IMR-90 (cell line): Measurements from ENCODE around the gene ST6GAL2.

Experiments
- BHLHE40 ChIP-seq: fragments of 150-350 bp; IDR thresholded peaks from 2 replicates; pipeline ENCODE4 v1.6.1; 2016; ENCODE audit warnings: mild to moderate bottlenecking, low read depth, low read length
- CEBPB ChIP-seq: IDR thresholded peaks from 2 replicates; pipeline ENCODE4 v1.6.1; 2012; ENCODE audit warnings: low read depth, low read length, improper control_type of control experiment
- FOS ChIP-seq: fragments of 150-350 bp; IDR thresholded peaks from 2 replicates; pipeline ENCODE4 v1.6.1; 2016; ENCODE audit warnings: low read depth, low read length
- MAFK ChIP-seq: IDR thresholded peaks from 2 replicates; pipeline ENCODE4 v1.6.1; 2012; ENCODE audit warnings: low read depth, low read length, improper control_type of control experiment
- POLR2A ChIP-seq: IDR thresholded peaks from 2 replicates; pipeline ENCODE4 v1.6.1; 2012; ENCODE audit warnings: mild to moderate bottlenecking, low read depth, low read length
- RFX5 ChIP-seq: IDR thresholded peaks from 2 replicates; pipeline ENCODE4 v1.8.0; 2012; ENCODE audit warnings: low read depth, mild to moderate bottlenecking, low read length, moderate library complexity
- SMC3 ChIP-seq: fragments of 150-350 bp; IDR thresholded peaks from 2 replicates; pipeline ENCODE4 v1.6.1; 2016; ENCODE audit warnings: low read depth, mild to moderate bottlenecking, antibody characterized with exemption, low read length, moderate library complexity
- TF ChIP-seq, protein P1 (sequence below): conservative IDR thresholded peaks from 2 replicates; pipeline ENCODE4 v1.5.1; 2012; ENCODE audit warnings: mild to moderate bottlenecking, low read depth, low read length, improper control_type of control experiment
- TF ChIP-seq, protein P2 (sequence below): fragments of 150-350 bp; IDR thresholded peaks from 2 replicates; pipeline ENCODE4 v1.6.1; 2016; ENCODE audit warnings: low read depth, mild to moderate bottlenecking, low read length, moderate library complexity, borderline replicate concordance

DNA sequence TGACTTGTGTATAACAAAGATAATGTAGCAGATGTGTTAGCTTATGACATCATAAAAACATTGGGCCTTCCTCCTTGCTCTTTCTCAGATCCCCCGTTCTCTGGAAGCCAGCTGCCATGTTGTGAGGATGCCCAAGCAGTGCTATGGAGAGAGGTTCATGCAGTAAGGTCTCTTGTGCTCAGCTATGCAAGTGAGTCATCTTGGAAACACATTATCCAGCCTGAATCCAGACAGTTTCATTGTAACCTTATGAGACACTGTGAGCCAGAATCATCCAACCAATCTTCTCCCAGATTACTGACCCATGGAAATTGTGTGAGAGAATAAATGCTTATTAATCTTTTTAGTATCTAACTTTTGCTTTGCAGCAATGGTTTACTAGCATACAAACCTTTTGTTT, 60.8 kb downstream of the ST6GAL2 start:
- TF ChIP-seq, protein P1, sequence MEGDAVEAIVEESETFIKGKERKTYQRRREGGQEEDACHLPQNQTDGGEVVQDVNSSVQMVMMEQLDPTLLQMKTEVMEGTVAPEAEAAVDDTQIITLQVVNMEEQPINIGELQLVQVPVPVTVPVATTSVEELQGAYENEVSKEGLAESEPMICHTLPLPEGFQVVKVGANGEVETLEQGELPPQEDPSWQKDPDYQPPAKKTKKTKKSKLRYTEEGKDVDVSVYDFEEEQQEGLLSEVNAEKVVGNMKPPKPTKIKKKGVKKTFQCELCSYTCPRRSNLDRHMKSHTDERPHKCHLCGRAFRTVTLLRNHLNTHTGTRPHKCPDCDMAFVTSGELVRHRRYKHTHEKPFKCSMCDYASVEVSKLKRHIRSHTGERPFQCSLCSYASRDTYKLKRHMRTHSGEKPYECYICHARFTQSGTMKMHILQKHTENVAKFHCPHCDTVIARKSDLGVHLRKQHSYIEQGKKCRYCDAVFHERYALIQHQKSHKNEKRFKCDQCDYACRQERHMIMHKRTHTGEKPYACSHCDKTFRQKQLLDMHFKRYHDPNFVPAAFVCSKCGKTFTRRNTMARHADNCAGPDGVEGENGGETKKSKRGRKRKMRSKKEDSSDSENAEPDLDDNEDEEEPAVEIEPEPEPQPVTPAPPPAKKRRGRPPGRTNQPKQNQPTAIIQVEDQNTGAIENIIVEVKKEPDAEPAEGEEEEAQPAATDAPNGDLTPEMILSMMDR = no peak
- TF ChIP-seq POLR2A (no peak), FOS (no peak), CEBPB (no peak), SMC3 (no peak), MAFK (no peak), RFX5 (no peak), BHLHE40 (no peak)
- TF ChIP-seq, protein P2, sequence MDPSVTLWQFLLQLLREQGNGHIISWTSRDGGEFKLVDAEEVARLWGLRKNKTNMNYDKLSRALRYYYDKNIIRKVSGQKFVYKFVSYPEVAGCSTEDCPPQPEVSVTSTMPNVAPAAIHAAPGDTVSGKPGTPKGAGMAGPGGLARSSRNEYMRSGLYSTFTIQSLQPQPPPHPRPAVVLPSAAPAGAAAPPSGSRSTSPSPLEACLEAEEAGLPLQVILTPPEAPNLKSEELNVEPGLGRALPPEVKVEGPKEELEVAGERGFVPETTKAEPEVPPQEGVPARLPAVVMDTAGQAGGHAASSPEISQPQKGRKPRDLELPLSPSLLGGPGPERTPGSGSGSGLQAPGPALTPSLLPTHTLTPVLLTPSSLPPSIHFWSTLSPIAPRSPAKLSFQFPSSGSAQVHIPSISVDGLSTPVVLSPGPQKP = no peak
